CD8-positive, alpha-beta memory T cell (primary cell): ENCODE data around the gene RELL1. TPM values are rescaled to one million over a fixed set of nuclear protein-coding genes. Genes with fewer than 3 reads are reported as not detected.

Experiments used
- CTCF ChIA-PET: fragments of 350-600 bp; sonication (Branson Sonifier 250); formaldehyde crosslinking; loops from one replicate; lab custom pipeline; 2021; ENCODE audit warnings: antibody characterized with exemption; lab: Charles Lee
- POLR2A ChIA-PET: fragments of 350-600 bp; sonication (Branson Sonifier 250); formaldehyde crosslinking; loops from one replicate; lab custom pipeline; 2021; ENCODE audit warnings: antibody characterized with exemption; lab: Charles Lee
- DNase-seq, 5 donors: peaks; one replicate each; pipeline versions ENCODE4 v3.0.0 to v3.0.0-alpha.2; 2020 to 2022; ENCODE audit warnings: mixed read lengths in 1 of 5
- H3K27ac ChIP-seq: one replicate; pipeline ENCODE4 v1.7.0; 2013; ENCODE audit warnings: low read depth, mild to moderate bottlenecking, low read length, moderate library complexity
- H3K27me3 ChIP-seq: 2 replicates; pipeline ENCODE4 v1.7.0; 2013; ENCODE audit warnings: low read length, mild to moderate bottlenecking; ENCODE audit not compliant: insufficient read depth, poor library complexity, severe bottlenecking
- H3K36me3 ChIP-seq: 2 replicates; pipeline ENCODE4 v1.7.0; 2013; ENCODE audit warnings: mild to moderate bottlenecking, low read length, moderate library complexity; ENCODE audit not compliant: insufficient read depth
- H3K4me1 ChIP-seq: 2 replicates; pipeline ENCODE4 v1.7.0; 2013; ENCODE audit warnings: mild to moderate bottlenecking, low read length, moderate library complexity; ENCODE audit not compliant: insufficient read depth
- H3K4me3 ChIP-seq: 2 replicates; pipeline ENCODE4 v1.7.0; 2013; ENCODE audit warnings: mild to moderate bottlenecking, low read length
- H3K9me3 ChIP-seq: 2 replicates; pipeline ENCODE4 v1.7.0; 2013; ENCODE audit warnings: mild to moderate bottlenecking, low read length
- H3K27ac Mint-ChIP-seq, 8 donors: one replicate each; pipeline ENCODE4 v1.8.0; 2020 to 2021; ENCODE audit warnings: mixed read lengths in 8 of 8, mild to moderate bottlenecking in 6 of 8, inconsistent platforms in 3 of 8, moderate library complexity in 3 of 8
- H3K27me3 Mint-ChIP-seq, 2 donors: one replicate each; pipeline ENCODE4 v1.8.0; 2020 to 2021; ENCODE audit warnings: mixed read lengths in 2 of 2, mild to moderate bottlenecking in 1 of 2, moderate library complexity in 1 of 2
- H3K36me3 Mint-ChIP-seq, 3 donors: one replicate each; pipeline ENCODE4 v1.8.0; 2020 to 2021; ENCODE audit warnings: mixed read lengths in 3 of 3, inconsistent platforms in 1 of 3, mild to moderate bottlenecking in 1 of 3
- H3K4me1 Mint-ChIP-seq, 3 donors: one replicate each; pipeline ENCODE4 v1.8.0; 2020 to 2021; ENCODE audit warnings: mixed read lengths in 3 of 3, inconsistent platforms in 1 of 3, mild to moderate bottlenecking in 1 of 3
- H3K4me3 Mint-ChIP-seq, 7 donors: one replicate each; pipeline ENCODE4 v1.8.0; 2020 to 2021; ENCODE audit warnings: mixed read lengths in 7 of 7, mild to moderate bottlenecking in 6 of 7, moderate library complexity in 4 of 7, inconsistent platforms in 2 of 7
- H3K9me3 Mint-ChIP-seq, 5 donors: one replicate each; pipeline ENCODE4 v1.8.0; 2020 to 2022; ENCODE audit warnings: mixed read lengths in 5 of 5, mild to moderate bottlenecking in 3 of 5, moderate library complexity in 2 of 5, inconsistent platforms in 1 of 5
- polyA plus RNA-seq: library from polyadenylated mRNA; unstranded; fragments of 300-500 nt; fragmentation: Illumina TruSeq; gene quantifications from one replicate; pipeline ENCODE4 v1.2.3, GENCODE V29; 2021
- total RNA-seq, 2 experiments: library from RNA; stranded (reverse); gene quantifications; one replicate each; pipeline ENCODE4 v1.2.3, GENCODE V29; 2021

RELL1 gene
- total and polyA plus RNA-seq, 3 experiments from 2014 or later: 7.4 to 21.4 (median 19.9) TPM

DNA sequence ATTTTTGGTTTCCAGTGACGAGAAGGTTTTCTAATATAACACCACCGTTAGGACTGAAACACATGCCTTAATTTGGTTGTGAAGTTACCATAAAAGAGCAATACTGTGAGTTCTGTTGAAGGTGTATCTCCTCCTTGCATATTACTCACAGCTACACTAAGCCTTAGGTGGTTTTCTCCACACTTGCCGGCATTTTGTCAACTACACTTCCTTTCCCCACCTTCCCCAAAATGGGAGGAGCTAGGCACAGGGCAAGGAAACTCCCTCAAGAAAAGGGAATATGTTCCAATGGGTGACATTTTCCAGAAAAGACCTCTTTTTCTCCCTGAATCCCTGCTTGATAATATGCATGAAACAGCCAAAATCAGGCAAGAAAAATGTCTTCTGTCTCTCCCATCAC lies 44.8 kb downstream of the RELL1 start:
- Histone ChIP-seq H3K27ac (no peak overlapping the region), H3K27me3 (no peaks in the 10 kb centered on the region), H3K36me3 (no peaks in the 10 kb centered on the region), H3K4me3 (no peak overlapping the region), H3K9me3 (no peaks in the 10 kb centered on the region), H3K4me1 (no peaks in the 10 kb centered on the region)
- no peaks in the 10 kb centered on the region for H3K9me3 Mint-ChIP-seq
- DNase-seq: no peak
- peak overlapping the region in 1 of 8 donors; percentile 82 for H3K27ac Mint-ChIP-seq
- peaks cover 0 to 5% (median 0%) of the 10 kb centered on the region in 3 donors for H3K4me1 Mint-ChIP-seq
- H3K4me3 Mint-ChIP-seq: no peak overlapping the region
- no peaks in the 10 kb centered on the region for H3K27me3 Mint-ChIP-seq
- peaks cover 12 to 57% (median 18%) of the 10 kb centered on the region in 3 donors for H3K36me3 Mint-ChIP-seq
- POLR2A ChIA-PET: no interaction called here
- CTCF ChIA-PET: interaction anchor here (1.2 kb wide), 1 partner anchor 10 kb away, joined by 3 read pairs; no protein-coding TSS in a partner anchor

DNA sequence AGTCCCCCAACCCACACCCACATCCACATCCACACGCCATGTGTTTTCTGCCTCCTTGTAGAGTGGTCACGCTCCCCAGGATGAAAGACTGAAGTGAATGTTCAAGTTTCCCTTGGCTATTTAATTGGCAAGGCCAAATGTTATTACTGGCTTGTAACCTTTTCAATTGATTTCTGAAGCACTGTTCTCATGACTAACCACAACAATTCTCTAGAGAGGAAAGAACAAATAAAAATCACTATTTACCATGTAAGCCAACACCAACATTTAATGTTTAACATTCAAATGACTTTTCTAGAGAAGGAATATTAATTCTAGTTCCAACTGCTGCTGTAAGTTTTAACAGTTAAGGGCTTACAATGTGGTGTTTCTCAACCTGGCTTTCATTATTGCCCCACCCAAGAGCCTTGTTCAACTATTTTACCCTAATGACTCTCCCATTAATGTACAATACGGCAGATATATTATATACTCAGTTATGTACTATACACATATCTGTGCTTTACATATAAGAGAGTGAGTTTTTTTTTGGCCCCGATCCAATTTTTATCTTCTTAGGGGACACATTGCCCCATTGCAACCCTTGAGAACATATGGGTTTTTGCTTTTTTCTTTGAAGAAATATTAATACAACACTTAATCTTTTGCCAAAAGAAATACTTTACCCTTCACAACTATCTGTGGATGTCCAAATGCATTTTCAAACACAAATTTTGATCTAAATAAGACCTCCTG lies 46.5 kb downstream of the RELL1 start:
- H3K9me3 ChIP-seq: no peaks in the 10 kb centered on the region
- H3K27ac ChIP-seq: no peak overlapping the region
- H3K4me3 Mint-ChIP-seq: no peak overlapping the region
- no peak overlapping the region for H3K4me3 ChIP-seq
- no peaks in the 10 kb centered on the region for H3K9me3 Mint-ChIP-seq
- CTCF ChIA-PET: no interaction called here
- H3K36me3 Mint-ChIP-seq: peaks cover 16 to 53% (median 24%) of the 10 kb centered on the region in 3 donors
- no peaks in the 10 kb centered on the region for H3K4me1 ChIP-seq
- no peaks in the 10 kb centered on the region for H3K27me3 ChIP-seq
- H3K4me1 Mint-ChIP-seq: peaks cover 0 to 5% (median 0%) of the 10 kb centered on the region in 3 donors
- peaks cover 5% of the 10 kb centered on the region for H3K36me3 ChIP-seq
- H3K27me3 Mint-ChIP-seq: no peaks in the 10 kb centered on the region
- H3K27ac Mint-ChIP-seq: peak overlapping the region in 2 of 8 donors; percentile 30 to 38
- DNase-seq: no peak
- POLR2A ChIA-PET: no interaction called here

DNA sequence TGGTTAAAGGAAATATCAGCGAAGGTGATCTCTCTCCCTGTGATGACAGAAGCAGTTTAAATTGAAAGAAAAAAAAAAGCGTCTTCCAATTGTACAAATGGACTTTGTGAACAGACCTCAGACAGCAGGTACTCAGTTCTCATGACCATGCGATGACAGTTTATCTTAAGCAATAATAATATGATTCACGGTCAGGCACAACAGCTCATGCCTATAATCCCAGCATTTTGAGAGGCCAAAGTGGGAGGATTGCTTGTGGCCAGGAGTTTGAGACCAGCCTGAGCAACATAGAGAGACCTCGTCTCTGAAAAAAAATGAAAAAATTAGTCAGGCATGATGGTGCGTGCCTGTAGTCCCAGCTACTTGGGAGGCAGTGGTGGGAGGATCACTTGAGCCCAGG lies 51.0 kb downstream of the RELL1 start:
- CTCF ChIA-PET: no interaction called here
- peak overlapping the region in 1 of 8 donors; percentile 57 for H3K27ac Mint-ChIP-seq
- Histone ChIP-seq H3K27me3 (no peaks in the 10 kb centered on the region), H3K27ac (no peak overlapping the region), H3K36me3 (peaks cover 16% of the 10 kb centered on the region), H3K9me3 (no peaks in the 10 kb centered on the region), H3K4me3 (no peak overlapping the region), H3K4me1 (no peaks in the 10 kb centered on the region)
- DNase-seq: no peak
- POLR2A ChIA-PET: no interaction called here
- no peaks in the 10 kb centered on the region for H3K27me3 Mint-ChIP-seq
- H3K4me1 Mint-ChIP-seq: peaks cover 0 to 4% (median 0%) of the 10 kb centered on the region in 3 donors
- peaks cover 25 to 69% (median 37%) of the 10 kb centered on the region in 3 donors for H3K36me3 Mint-ChIP-seq
- H3K9me3 Mint-ChIP-seq: no peaks in the 10 kb centered on the region
- peak overlapping the region in 1 of 7 donors; percentile 5 for H3K4me3 Mint-ChIP-seq

DNA sequence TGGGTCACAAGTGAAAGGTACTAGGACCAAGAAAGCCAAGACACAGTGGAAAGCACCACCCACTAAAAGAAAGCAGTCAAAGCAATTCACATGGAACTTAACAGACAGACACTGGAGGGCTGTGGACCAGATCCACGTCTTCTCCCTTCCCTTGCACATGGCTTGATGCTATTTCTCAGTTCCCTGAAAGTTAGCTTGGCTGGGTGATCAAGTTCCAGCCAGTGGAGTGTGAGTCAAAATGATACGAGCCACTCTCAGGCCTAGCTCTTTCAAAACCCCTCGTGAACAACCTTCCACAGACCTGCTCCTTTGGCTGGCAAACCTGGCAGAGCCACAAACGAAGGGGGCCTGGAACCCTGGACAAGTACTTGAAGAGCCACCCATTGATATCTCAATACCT lies 52.0 kb downstream of the RELL1 start:
- POLR2A ChIA-PET: no interaction called here
- H3K36me3 ChIP-seq: peaks cover 22% of the 10 kb centered on the region
- H3K9me3 ChIP-seq: no peaks in the 10 kb centered on the region
- no peak overlapping the region for H3K27ac ChIP-seq
- DNase-seq: no peak
- Mint-ChIP-seq H3K9me3 (no peaks in the 10 kb centered on the region), H3K4me3 (no peak overlapping the region), H3K27me3 (no peaks in the 10 kb centered on the region), H3K4me1 (peaks cover 0 to under 1% (median 0%) of the 10 kb centered on the region in 3 donors), H3K27ac (peak overlapping the region in 2 of 8 donors; percentile 3 to 23), H3K36me3 (peaks cover 26 to 77% (median 42%) of the 10 kb centered on the region in 3 donors)
- CTCF ChIA-PET: no interaction called here
- H3K4me3 ChIP-seq: no peak overlapping the region
- no peaks in the 10 kb centered on the region for H3K4me1 ChIP-seq
- no peaks in the 10 kb centered on the region for H3K27me3 ChIP-seq

DNA sequence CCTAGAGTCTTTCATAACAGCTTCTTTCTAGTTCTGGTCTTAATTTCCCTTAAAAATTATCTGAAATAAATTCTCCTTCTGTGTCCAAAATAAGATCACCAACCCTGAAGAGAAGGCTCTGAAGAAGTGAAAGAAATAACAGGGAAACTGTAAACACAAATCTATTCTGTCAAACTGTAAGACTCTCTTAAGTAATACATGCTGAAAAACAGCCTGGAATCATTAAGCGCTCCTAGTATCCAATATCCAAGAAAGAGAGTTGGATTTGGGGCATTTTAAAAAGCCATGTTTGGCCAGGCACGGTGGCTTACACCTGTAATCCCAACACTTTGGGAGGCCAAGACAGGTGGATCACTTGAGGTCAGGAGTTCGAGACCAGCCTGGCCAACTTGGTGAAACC lies 53.3 kb downstream of the RELL1 start:
- CTCF ChIA-PET: no interaction called here
- H3K9me3 Mint-ChIP-seq: no peaks in the 10 kb centered on the region
- peaks cover 26 to 82% (median 45%) of the 10 kb centered on the region in 3 donors for H3K36me3 Mint-ChIP-seq
- no peaks in the 10 kb centered on the region for H3K9me3 ChIP-seq
- POLR2A ChIA-PET: no interaction called here
- H3K36me3 ChIP-seq: peaks cover 22% of the 10 kb centered on the region
- H3K27ac ChIP-seq: no peak overlapping the region
- no peak overlapping the region for H3K4me3 Mint-ChIP-seq
- H3K4me3 ChIP-seq: no peak overlapping the region
- peaks cover 0 to 1% (median 0%) of the 10 kb centered on the region in 3 donors for H3K4me1 Mint-ChIP-seq
- H3K27ac Mint-ChIP-seq: no peak overlapping the region
- H3K4me1 ChIP-seq: no peaks in the 10 kb centered on the region
- H3K27me3 Mint-ChIP-seq: no peaks in the 10 kb centered on the region
- DNase-seq: no peak
- no peaks in the 10 kb centered on the region for H3K27me3 ChIP-seq

DNA sequence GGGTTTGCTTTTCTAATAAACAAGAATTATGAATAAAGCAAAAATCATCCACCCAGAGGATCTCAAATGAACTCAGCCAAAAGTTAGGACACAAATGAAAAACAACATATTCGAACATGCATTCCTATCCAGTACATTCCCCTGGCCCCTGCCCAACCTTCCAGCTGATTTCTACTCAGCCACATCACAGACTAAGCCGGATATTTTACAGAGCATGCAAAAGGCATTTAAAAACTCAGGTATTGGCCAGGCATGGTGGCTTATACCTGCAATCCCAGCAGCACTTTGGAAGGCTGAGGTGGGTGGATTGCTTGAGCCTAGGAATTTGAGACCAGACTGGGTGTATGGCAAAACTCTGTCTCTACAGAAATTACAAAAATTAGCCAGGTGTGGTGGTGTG lies 54.6 kb downstream of the RELL1 start:
- Mint-ChIP-seq H3K36me3 (peaks cover 17 to 78% (median 39%) of the 10 kb centered on the region in 3 donors), H3K4me1 (peaks cover 0 to 1% (median 0%) of the 10 kb centered on the region in 3 donors), H3K27me3 (no peaks in the 10 kb centered on the region), H3K9me3 (no peaks in the 10 kb centered on the region), H3K4me3 (no peak overlapping the region), H3K27ac (peak overlapping the region in 1 of 8 donors; percentile 17)
- Histone ChIP-seq H3K9me3 (no peaks in the 10 kb centered on the region), H3K36me3 (peaks cover 22% of the 10 kb centered on the region), H3K27me3 (no peaks in the 10 kb centered on the region), H3K27ac (no peak overlapping the region), H3K4me3 (no peak overlapping the region), H3K4me1 (no peaks in the 10 kb centered on the region)
- CTCF ChIA-PET: no interaction called here
- POLR2A ChIA-PET: no interaction called here
- no peak for DNase-seq

DNA sequence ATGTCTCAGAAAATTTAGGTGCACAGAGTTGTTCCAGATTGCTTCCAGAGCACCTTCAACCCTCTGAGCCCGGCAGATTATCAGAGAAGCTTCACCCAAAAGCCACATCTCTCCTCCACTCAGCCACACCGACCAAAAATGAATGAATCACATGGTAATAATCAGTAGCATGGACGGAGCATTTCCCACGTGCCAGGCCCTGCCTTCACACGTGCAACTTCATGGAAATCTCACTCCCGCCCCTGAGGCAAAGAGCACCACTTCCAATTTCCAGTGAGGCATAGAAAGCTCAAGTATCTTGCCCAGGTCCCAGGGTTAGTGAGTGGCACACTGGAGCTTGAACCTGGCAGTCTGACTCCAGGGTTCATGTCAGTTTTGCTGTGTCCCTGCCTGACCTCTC lies 56.5 kb downstream of the RELL1 start:
- Histone ChIP-seq H3K27ac (no peak overlapping the region), H3K4me3 (no peak overlapping the region), H3K9me3 (no peaks in the 10 kb centered on the region), H3K27me3 (no peaks in the 10 kb centered on the region), H3K4me1 (no peaks in the 10 kb centered on the region), H3K36me3 (peaks cover 18% of the 10 kb centered on the region)
- Mint-ChIP-seq H3K9me3 (no peaks in the 10 kb centered on the region), H3K4me3 (no peak overlapping the region), H3K36me3 (peaks cover 13 to 77% (median 33%) of the 10 kb centered on the region in 3 donors), H3K27ac (peak overlapping the region in 1 of 8 donors; percentile 19), H3K4me1 (peaks cover 0 to 1% (median 0%) of the 10 kb centered on the region in 3 donors), H3K27me3 (no peaks in the 10 kb centered on the region)
- ChIA-PET POLR2A (no interaction called here), CTCF (no interaction called here)
- no peak for DNase-seq

DNA sequence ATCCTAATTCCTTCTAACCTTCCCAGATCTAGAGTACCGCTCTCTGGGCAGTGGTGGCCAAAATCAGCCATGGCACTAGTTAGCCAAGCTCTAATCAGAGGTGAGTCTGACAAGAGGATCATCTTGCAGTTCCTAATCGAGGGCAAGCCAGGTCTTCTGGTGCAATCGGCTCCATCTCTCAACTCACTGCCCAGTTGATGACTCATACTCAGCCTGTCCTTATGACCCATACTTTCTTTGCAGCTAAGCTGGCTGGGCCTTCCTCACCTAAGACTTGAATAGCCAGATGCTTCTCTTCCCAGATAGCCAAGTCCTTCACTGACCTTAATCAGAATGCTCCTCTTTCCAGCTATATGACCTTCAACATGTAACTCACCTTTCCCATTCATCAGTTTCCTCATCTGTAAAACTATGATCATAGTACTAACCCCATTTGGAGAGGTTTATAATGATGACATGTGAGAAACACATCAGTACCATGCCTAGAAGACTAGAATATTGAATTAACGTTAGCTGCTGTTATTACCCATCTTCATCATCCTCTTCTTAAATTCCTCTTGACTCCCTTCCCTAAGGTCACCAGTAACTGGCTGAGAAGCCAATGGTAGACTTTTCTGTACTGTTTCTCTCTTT lies 57.1 kb downstream of the RELL1 start:
- H3K4me1 Mint-ChIP-seq: peaks cover 0 to 1% (median 0%) of the 10 kb centered on the region in 3 donors
- peaks cover 13 to 72% (median 31%) of the 10 kb centered on the region in 3 donors for H3K36me3 Mint-ChIP-seq
- no peak overlapping the region for H3K4me3 ChIP-seq
- no peak overlapping the region for H3K27ac ChIP-seq
- peaks cover 14% of the 10 kb centered on the region for H3K36me3 ChIP-seq
- peak overlapping the region in 2 of 8 donors; percentile 2 to 19 for H3K27ac Mint-ChIP-seq
- H3K9me3 ChIP-seq: no peaks in the 10 kb centered on the region
- ChIA-PET POLR2A (no interaction called here), CTCF (interaction anchor here (0.7 to 1.3 kb wide), 2 partner anchors 26 to 49 kb away, joined by 3 read pairs; no protein-coding TSS in a partner anchor)
- H3K9me3 Mint-ChIP-seq: no peaks in the 10 kb centered on the region
- no peak overlapping the region for H3K4me3 Mint-ChIP-seq
- no peak for DNase-seq
- no peaks in the 10 kb centered on the region for H3K27me3 ChIP-seq
- no peaks in the 10 kb centered on the region for H3K4me1 ChIP-seq
- H3K27me3 Mint-ChIP-seq: no peaks in the 10 kb centered on the region
